ENCODE results near the gene SOX13. TPM values are rescaled to one million over a fixed set of nuclear protein-coding genes. Genes with fewer than 3 reads are reported as not detected.
A peak's percentile ranks its signal among the peaks of the same experiment; 100 is the strongest.

The SOX13 gene
- total RNA-seq, 1 donor from 2014 or later: 4.7 TPM

- Histone ChIP-seq H3K9ac (ENCODE audit: low read depth in 1 of 3, low read length in 3 of 3) (no peak overlapping the region), H3K27ac (ENCODE audit: low read depth, low read length) (no peak overlapping the region), H3K36me3 (ENCODE audit: control insufficient read depth in 3 of 3, insufficient read depth in 3 of 3, low read length in 3 of 3) (no peaks in the 10 kb centered on the region), H3K4me3 (ENCODE audit: low read length in 3 of 3) (no peak overlapping the region), H3K4me1 (ENCODE audit: control insufficient read depth in 3 of 3, insufficient read depth in 3 of 3, low read length in 3 of 3) (peaks cover 40 to 50% (median 49%) of the 10 kb centered on the region in 3 donors), H3K27me3 (ENCODE audit: control insufficient read depth in 3 of 3, insufficient read depth in 3 of 3, low read length in 3 of 3) (no peaks in the 10 kb centered on the region), H3K9me3 (ENCODE audit: control insufficient read depth in 3 of 3, low read length in 3 of 3) (no peaks in the 10 kb centered on the region)
These were observed 30.0 kb downstream of the SOX13 start for GRCh38 chr1:204102739-204103430.

GRCh38 chr1:204103431-204103741 is 30.5 kb downstream of the SOX13 start:
- Histone ChIP-seq H3K4me1 (ENCODE audit: control insufficient read depth in 3 of 3, insufficient read depth in 3 of 3, low read length in 3 of 3) (peaks cover 44 to 54% (median 50%) of the 10 kb centered on the region in 3 donors), H3K4me3 (ENCODE audit: low read length in 3 of 3) (peak overlapping the region in 1 of 3 donors; percentile 29), H3K9me3 (ENCODE audit: control insufficient read depth in 3 of 3, low read length in 3 of 3) (no peaks in the 10 kb centered on the region), H3K36me3 (ENCODE audit: control insufficient read depth in 3 of 3, insufficient read depth in 3 of 3, low read length in 3 of 3) (no peaks in the 10 kb centered on the region), H3K27ac (ENCODE audit: low read depth, low read length) (peak overlapping the region; percentile 42), H3K27me3 (ENCODE audit: control insufficient read depth in 3 of 3, insufficient read depth in 3 of 3, low read length in 3 of 3) (no peaks in the 10 kb centered on the region), H3K9ac (ENCODE audit: low read depth in 1 of 3, low read length in 3 of 3) (no peak overlapping the region)

GRCh38 chr1:204104331-204105130 is 31.6 kb downstream of the SOX13 start:
- no peaks in the 10 kb centered on the region for H3K36me3 ChIP-seq (ENCODE audit: control insufficient read depth in 3 of 3, insufficient read depth in 3 of 3, low read length in 3 of 3)
- H3K4me3 ChIP-seq (ENCODE audit: low read length in 3 of 3): no peak overlapping the region
- no peaks in the 10 kb centered on the region for H3K27me3 ChIP-seq (ENCODE audit: control insufficient read depth in 3 of 3, insufficient read depth in 3 of 3, low read length in 3 of 3)
- peak overlapping the region in 1 of 3 donors; percentile 25 for H3K9ac ChIP-seq (ENCODE audit: low read depth in 1 of 3, low read length in 3 of 3)
- peaks cover 45 to 56% (median 54%) of the 10 kb centered on the region in 3 donors for H3K4me1 ChIP-seq (ENCODE audit: control insufficient read depth in 3 of 3, insufficient read depth in 3 of 3, low read length in 3 of 3)
- no peaks in the 10 kb centered on the region for H3K9me3 ChIP-seq (ENCODE audit: control insufficient read depth in 3 of 3, low read length in 3 of 3)
- peak overlapping the region; percentile 42 for H3K27ac ChIP-seq (ENCODE audit: low read depth, low read length)

GRCh38 chr1:204105131-204105515 is 32.2 kb downstream of the SOX13 start:
- no peaks in the 10 kb centered on the region for H3K36me3 ChIP-seq (ENCODE audit: control insufficient read depth in 3 of 3, insufficient read depth in 3 of 3, low read length in 3 of 3)
- no peak overlapping the region for H3K27ac ChIP-seq (ENCODE audit: low read depth, low read length)
- peak overlapping the region in 1 of 3 donors; percentile 16 for H3K9ac ChIP-seq (ENCODE audit: low read depth in 1 of 3, low read length in 3 of 3)
- peaks cover 45 to 50% (median 50%) of the 10 kb centered on the region in 3 donors for H3K4me1 ChIP-seq (ENCODE audit: control insufficient read depth in 3 of 3, insufficient read depth in 3 of 3, low read length in 3 of 3)
- H3K27me3 ChIP-seq (ENCODE audit: control insufficient read depth in 3 of 3, insufficient read depth in 3 of 3, low read length in 3 of 3): no peaks in the 10 kb centered on the region
- no peaks in the 10 kb centered on the region for H3K9me3 ChIP-seq (ENCODE audit: control insufficient read depth in 3 of 3, low read length in 3 of 3)
- peak overlapping the region in 1 of 3 donors; percentile 13 for H3K4me3 ChIP-seq (ENCODE audit: low read length in 3 of 3)

- Histone ChIP-seq H3K4me1 (ENCODE audit: control insufficient read depth in 3 of 3, insufficient read depth in 3 of 3, low read length in 3 of 3) (peaks cover 41 to 48% (median 41%) of the 10 kb centered on the region in 3 donors), H3K36me3 (ENCODE audit: control insufficient read depth in 3 of 3, insufficient read depth in 3 of 3, low read length in 3 of 3) (no peaks in the 10 kb centered on the region), H3K9ac (ENCODE audit: low read depth in 1 of 3, low read length in 3 of 3) (no peak overlapping the region), H3K9me3 (ENCODE audit: control insufficient read depth in 3 of 3, low read length in 3 of 3) (no peaks in the 10 kb centered on the region), H3K27ac (ENCODE audit: low read depth, low read length) (no peak overlapping the region), H3K27me3 (ENCODE audit: control insufficient read depth in 3 of 3, insufficient read depth in 3 of 3, low read length in 3 of 3) (no peaks in the 10 kb centered on the region), H3K4me3 (ENCODE audit: low read length in 3 of 3) (no peak overlapping the region)
These were observed 33.9 kb downstream of the SOX13 start for GRCh38 chr1:204106825-204107224.

GRCh38 chr1:204107892-204108291 is 35.0 kb downstream of the SOX13 start:
- no peak overlapping the region for H3K4me3 ChIP-seq (ENCODE audit: low read length in 3 of 3)
- no peaks in the 10 kb centered on the region for H3K27me3 ChIP-seq (ENCODE audit: control insufficient read depth in 3 of 3, insufficient read depth in 3 of 3, low read length in 3 of 3)
- H3K9ac ChIP-seq (ENCODE audit: low read depth in 1 of 3, low read length in 3 of 3): no peak overlapping the region
- peaks cover 30 to 41% (median 30%) of the 10 kb centered on the region in 3 donors for H3K4me1 ChIP-seq (ENCODE audit: control insufficient read depth in 3 of 3, insufficient read depth in 3 of 3, low read length in 3 of 3)
- no peaks in the 10 kb centered on the region for H3K36me3 ChIP-seq (ENCODE audit: control insufficient read depth in 3 of 3, insufficient read depth in 3 of 3, low read length in 3 of 3)
- no peaks in the 10 kb centered on the region for H3K9me3 ChIP-seq (ENCODE audit: control insufficient read depth in 3 of 3, low read length in 3 of 3)
- no peak overlapping the region for H3K27ac ChIP-seq (ENCODE audit: low read depth, low read length)

GRCh38 chr1:204108312-204109141 is 35.6 kb downstream of the SOX13 start:
- Histone ChIP-seq H3K9me3 (ENCODE audit: control insufficient read depth in 3 of 3, low read length in 3 of 3) (no peaks in the 10 kb centered on the region), H3K27ac (ENCODE audit: low read depth, low read length) (no peak overlapping the region), H3K36me3 (ENCODE audit: control insufficient read depth in 3 of 3, insufficient read depth in 3 of 3, low read length in 3 of 3) (no peaks in the 10 kb centered on the region), H3K27me3 (ENCODE audit: control insufficient read depth in 3 of 3, insufficient read depth in 3 of 3, low read length in 3 of 3) (no peaks in the 10 kb centered on the region), H3K4me1 (ENCODE audit: control insufficient read depth in 3 of 3, insufficient read depth in 3 of 3, low read length in 3 of 3) (peaks cover 24 to 38% (median 24%) of the 10 kb centered on the region in 3 donors), H3K9ac (ENCODE audit: low read depth in 1 of 3, low read length in 3 of 3) (peak overlapping the region in 1 of 3 donors; percentile 25), H3K4me3 (ENCODE audit: low read length in 3 of 3) (no peak overlapping the region)

- H3K27ac ChIP-seq (ENCODE audit: low read depth, low read length): no peak overlapping the region
- no peak overlapping the region for H3K9ac ChIP-seq (ENCODE audit: low read depth in 1 of 3, low read length in 3 of 3)
- H3K27me3 ChIP-seq (ENCODE audit: control insufficient read depth in 3 of 3, insufficient read depth in 3 of 3, low read length in 3 of 3): no peaks in the 10 kb centered on the region
- peaks cover 10 to 28% (median 12%) of the 10 kb centered on the region in 3 donors for H3K4me1 ChIP-seq (ENCODE audit: control insufficient read depth in 3 of 3, insufficient read depth in 3 of 3, low read length in 3 of 3)
- no peaks in the 10 kb centered on the region for H3K9me3 ChIP-seq (ENCODE audit: control insufficient read depth in 3 of 3, low read length in 3 of 3)
- H3K36me3 ChIP-seq (ENCODE audit: control insufficient read depth in 3 of 3, insufficient read depth in 3 of 3, low read length in 3 of 3): peaks cover 0 to 4% (median 0%) of the 10 kb centered on the region in 3 donors
- H3K4me3 ChIP-seq (ENCODE audit: low read length in 3 of 3): no peak overlapping the region
These were observed 38.1 kb downstream of the SOX13 start for GRCh38 chr1:204110894-204111633.

- H3K9me3 ChIP-seq (ENCODE audit: control insufficient read depth in 3 of 3, low read length in 3 of 3): no peaks in the 10 kb centered on the region
- H3K9ac ChIP-seq (ENCODE audit: low read depth in 1 of 3, low read length in 3 of 3): no peak overlapping the region
- H3K36me3 ChIP-seq (ENCODE audit: control insufficient read depth in 3 of 3, insufficient read depth in 3 of 3, low read length in 3 of 3): peaks cover 0 to 18% (median 13%) of the 10 kb centered on the region in 3 donors
- no peak overlapping the region for H3K4me3 ChIP-seq (ENCODE audit: low read length in 3 of 3)
- no peaks in the 10 kb centered on the region for H3K27me3 ChIP-seq (ENCODE audit: control insufficient read depth in 3 of 3, insufficient read depth in 3 of 3, low read length in 3 of 3)
- no peak overlapping the region for H3K27ac ChIP-seq (ENCODE audit: low read depth, low read length)
- peaks cover 3 to 19% (median 5%) of the 10 kb centered on the region in 3 donors for H3K4me1 ChIP-seq (ENCODE audit: control insufficient read depth in 3 of 3, insufficient read depth in 3 of 3, low read length in 3 of 3)
These were observed 40.2 kb downstream of the SOX13 start for GRCh38 chr1:204112876-204113730.

Measured in skeletal muscle tissue (tissue), 4 donors.